Memory B cell (primary cell): ENCODE data around the gene ARSJ.

ENCODE experiments used
- ATAC-seq: fragments of 150-1000 bp; cut with Tn5 transposase; 2 replicates; pipeline ENCODE4 v1.10.0; 2021; ENCODE audit warnings: low read depth, mild to moderate bottlenecking, moderate library complexity
- DNase-seq, 2 donors: peaks; one replicate each; pipeline ENCODE4 v3.0.0; 2022; ENCODE audit warnings: low spot score in 2 of 2
- H3K27ac Mint-ChIP-seq: one replicate; pipeline ENCODE4 v1.8.0; 2022; ENCODE audit warnings: mild to moderate bottlenecking, moderate library complexity, mixed read lengths
- H3K27me3 Mint-ChIP-seq: one replicate; pipeline ENCODE4 v1.8.0; 2022; ENCODE audit warnings: mixed read lengths
- H3K36me3 Mint-ChIP-seq: one replicate; pipeline ENCODE4 v1.8.0; 2022; ENCODE audit warnings: mild to moderate bottlenecking, mixed read lengths
- H3K4me1 Mint-ChIP-seq: one replicate; pipeline ENCODE4 v1.8.0; 2022; ENCODE audit warnings: mixed read lengths
- H3K4me3 Mint-ChIP-seq: one replicate; pipeline ENCODE4 v1.8.0; 2022; ENCODE audit warnings: mild to moderate bottlenecking, moderate library complexity, mixed read lengths
- H3K9me3 Mint-ChIP-seq: one replicate; pipeline ENCODE4 v1.8.0; 2022; ENCODE audit warnings: mixed read lengths

The ARSJ gene

DNA sequence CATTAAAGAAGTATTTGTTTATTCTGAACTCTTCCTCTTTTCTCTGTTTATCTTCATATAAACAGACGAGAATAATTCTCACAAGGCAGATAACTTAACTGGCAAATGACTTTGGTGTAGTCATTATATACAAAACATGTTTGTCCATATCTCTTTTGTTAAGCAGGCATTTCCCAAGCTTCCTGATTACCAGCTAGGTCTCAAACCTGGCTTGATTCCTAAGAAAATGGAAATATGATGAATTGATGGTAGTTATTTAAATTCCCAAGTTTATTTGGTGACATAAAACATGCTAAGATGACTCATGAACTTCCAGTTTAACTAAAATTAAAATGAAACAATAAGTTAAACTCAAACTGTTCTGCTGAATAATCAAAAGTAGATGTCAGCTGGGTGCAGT lies 96.8 kb downstream of the ARSJ start:
- H3K27ac Mint-ChIP-seq: no peak overlapping the region
- H3K4me1 Mint-ChIP-seq: no peaks in the 10 kb centered on the region
- no peak overlapping the region for H3K4me3 Mint-ChIP-seq
- ATAC-seq (no peak), DNase-seq (no peak)
- H3K27me3 Mint-ChIP-seq: peaks cover 2% of the 10 kb centered on the region
- H3K36me3 Mint-ChIP-seq: no peaks in the 10 kb centered on the region
- no peaks in the 10 kb centered on the region for H3K9me3 Mint-ChIP-seq

DNA sequence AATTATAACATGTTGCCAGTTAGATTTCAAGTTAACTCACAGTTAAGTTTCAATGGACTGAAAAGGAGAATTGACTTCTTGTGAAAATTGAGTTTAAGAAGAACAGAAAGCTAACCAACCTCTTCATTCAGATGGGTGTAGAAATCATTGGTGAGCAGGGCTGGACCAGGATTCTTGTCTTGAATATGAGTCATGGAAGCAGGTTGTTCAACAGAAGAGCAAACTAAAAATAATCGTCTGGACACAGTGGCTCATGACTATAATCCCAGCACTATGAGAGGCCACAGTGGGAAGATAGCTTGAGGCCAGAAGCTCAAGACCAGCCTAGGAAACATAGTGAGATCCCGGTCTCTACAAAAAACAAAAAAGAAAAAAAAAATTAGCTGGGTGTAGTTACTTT lies 98.2 kb downstream of the ARSJ start:
- no peak for DNase-seq
- Mint-ChIP-seq H3K4me1 (no peaks in the 10 kb centered on the region), H3K27me3 (peaks cover 1% of the 10 kb centered on the region)

DNA sequence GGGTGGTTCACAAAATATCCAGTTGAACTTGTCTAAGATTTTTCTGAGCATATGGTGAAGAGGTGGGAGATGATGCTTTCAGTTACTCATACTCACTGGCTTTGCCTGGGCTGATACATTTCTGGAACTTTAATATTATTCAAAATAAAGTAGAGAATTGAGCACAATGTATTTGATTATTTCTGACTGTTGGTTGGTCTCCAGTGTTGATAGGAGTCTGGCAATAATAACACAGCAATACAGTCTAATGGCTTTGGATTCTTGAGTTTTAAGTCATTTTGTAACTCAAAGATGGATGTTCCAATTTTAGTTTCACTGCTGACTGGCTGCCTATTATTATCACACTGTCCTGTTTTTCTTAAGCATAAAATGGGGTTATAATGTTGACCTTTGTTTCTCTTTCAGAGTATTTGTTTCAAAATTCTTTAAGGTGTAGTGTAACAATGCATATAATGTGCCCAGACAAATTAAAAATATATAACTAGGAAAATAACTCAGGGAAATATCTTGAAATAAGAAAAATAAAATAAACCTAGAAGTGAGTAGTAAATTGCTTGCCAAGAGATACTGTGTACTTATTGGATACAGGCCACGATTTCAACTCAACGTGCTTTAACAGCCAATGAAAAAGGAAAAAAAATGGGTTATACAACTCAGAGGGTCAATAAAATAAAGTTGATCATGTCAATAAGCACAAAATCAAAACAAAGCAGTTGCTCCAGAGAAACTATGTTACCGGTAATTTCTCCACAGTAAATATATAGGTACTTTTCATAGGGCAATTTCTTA lies 99.0 kb downstream of the ARSJ start:
- no peak for DNase-seq
- H3K36me3 Mint-ChIP-seq: no peaks in the 10 kb centered on the region
- no peak overlapping the region for H3K4me3 Mint-ChIP-seq
- no peaks in the 10 kb centered on the region for H3K27me3 Mint-ChIP-seq
- no peaks in the 10 kb centered on the region for H3K4me1 Mint-ChIP-seq
- no peak for ATAC-seq
- H3K27ac Mint-ChIP-seq: no peak overlapping the region
- H3K9me3 Mint-ChIP-seq: no peaks in the 10 kb centered on the region

More for the DNA sequence above, 98.2 kb downstream of the ARSJ start:
- Mint-ChIP-seq H3K36me3 (no peaks in the 10 kb centered on the region), H3K9me3 (no peaks in the 10 kb centered on the region), H3K27ac (no peak overlapping the region), H3K4me3 (no peak overlapping the region)
- ATAC-seq: no peak

DNA sequence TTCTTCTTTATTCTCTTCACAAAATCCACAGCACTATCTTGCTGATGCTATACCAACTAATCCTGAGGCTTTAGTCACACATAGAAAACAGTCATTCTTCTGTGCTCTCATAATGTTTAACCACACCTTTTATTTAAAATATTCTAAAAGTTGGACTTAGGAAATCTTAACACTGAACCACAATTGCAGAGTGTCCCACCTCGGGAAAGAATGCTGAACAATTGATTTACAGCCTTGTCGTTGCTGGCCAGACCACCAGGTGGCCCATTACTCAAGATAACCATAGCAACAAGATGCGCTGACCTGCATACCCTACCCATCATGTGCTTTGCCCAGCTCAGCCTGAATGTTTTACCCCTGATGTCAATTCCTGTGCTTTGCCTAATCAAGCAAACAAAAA lies 100.8 kb downstream of the ARSJ start:
- no peak overlapping the region for H3K4me3 Mint-ChIP-seq
- H3K27me3 Mint-ChIP-seq: no peaks in the 10 kb centered on the region
- no peaks in the 10 kb centered on the region for H3K36me3 Mint-ChIP-seq
- H3K4me1 Mint-ChIP-seq: no peaks in the 10 kb centered on the region
- no peaks in the 10 kb centered on the region for H3K9me3 Mint-ChIP-seq
- no peak overlapping the region for H3K27ac Mint-ChIP-seq
- ATAC-seq (no peak), DNase-seq (no peak)

DNA sequence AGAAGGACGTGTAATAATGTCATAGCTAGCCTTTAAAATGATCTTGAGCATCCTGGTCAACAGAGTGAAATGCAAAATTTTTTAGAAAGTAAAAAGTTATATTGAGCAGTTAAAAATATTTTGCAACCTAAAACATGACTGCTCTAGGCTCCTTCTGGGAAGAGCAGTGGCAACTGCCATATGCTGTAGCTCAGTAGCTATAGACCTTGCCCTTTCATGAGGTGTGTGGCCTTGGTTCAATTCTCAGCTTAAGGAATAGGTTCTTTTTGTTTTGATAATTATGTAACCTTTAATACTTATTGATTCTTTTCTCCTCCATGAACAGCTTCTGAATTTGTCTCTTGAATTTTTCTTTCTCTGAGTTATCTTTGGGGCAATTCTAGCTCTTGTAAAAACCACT lies 105.0 kb downstream of the ARSJ start:
- H3K4me3 Mint-ChIP-seq: no peak overlapping the region
- no peaks in the 10 kb centered on the region for H3K36me3 Mint-ChIP-seq
- ATAC-seq (no peak), DNase-seq (no peak)
- H3K4me1 Mint-ChIP-seq: peaks cover 7% of the 10 kb centered on the region
- H3K9me3 Mint-ChIP-seq: no peaks in the 10 kb centered on the region
- H3K27me3 Mint-ChIP-seq: no peaks in the 10 kb centered on the region
- H3K27ac Mint-ChIP-seq: no peak overlapping the region

DNA sequence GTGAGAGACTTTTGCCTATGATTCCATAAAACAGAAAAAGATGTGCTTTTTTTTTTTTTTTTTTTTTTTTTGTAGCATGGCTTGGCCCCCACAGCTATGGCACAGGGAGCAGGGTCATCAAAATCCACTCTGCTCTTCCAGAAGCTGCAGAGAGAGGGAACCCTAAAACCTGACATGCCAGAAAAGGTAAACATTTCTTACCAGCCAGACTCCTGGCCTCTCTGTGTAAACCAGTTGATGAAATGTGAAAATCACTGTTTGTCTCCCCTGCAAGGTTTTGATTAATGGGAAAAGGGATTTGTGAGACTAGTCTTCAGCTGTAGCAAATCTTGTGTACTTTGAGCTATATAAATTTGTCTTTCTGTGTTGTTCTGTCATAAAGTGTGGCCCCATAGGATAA lies 105.9 kb downstream of the ARSJ start:
- no peak for DNase-seq
- H3K36me3 Mint-ChIP-seq: no peaks in the 10 kb centered on the region
- ATAC-seq: no peak
- no peaks in the 10 kb centered on the region for H3K9me3 Mint-ChIP-seq
- no peak overlapping the region for H3K4me3 Mint-ChIP-seq
- no peaks in the 10 kb centered on the region for H3K27me3 Mint-ChIP-seq
- no peak overlapping the region for H3K27ac Mint-ChIP-seq
- H3K4me1 Mint-ChIP-seq: peaks cover 7% of the 10 kb centered on the region

DNA sequence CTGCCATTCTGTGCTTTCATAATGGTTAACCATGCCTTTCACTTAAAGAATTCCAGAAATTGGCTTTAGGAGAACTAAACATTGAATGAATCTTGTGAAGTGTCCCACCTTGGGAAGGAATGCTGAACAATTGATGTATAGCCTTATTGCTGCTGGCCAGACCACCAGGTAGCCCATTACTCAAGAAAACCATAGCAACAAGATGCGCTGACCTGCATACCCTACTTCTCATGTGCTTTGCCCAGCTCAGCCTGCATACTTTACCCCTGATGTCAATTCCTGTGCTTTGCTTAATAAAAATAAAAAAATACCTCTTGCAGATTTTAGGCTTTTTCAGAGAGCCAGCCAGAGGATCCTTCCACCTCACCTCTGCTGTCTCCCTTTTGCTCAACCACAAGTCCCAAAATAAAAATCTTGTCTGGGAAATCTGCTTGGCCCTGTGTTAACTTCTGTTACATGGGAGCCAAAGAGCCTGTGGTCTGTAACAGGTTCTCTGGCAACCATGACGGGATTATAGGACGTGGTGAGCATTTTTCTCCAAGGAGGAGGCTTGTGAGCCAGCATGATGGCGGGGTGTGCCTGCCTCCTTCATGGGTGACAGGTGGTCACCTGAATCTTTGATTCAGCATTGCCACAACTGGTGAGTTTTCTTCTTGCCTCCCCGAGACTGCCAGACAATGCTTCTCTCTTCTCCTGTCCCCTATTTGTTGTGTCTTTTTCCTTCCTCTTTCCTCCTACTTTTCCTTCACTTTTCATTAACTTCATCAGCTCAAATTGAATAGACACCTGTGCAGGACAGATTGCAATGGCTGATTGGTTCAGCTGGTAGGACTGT lies 106.8 kb downstream of the ARSJ start:
- H3K27ac Mint-ChIP-seq: no peak overlapping the region
- DNase-seq: no peak
- H3K4me1 Mint-ChIP-seq: peaks cover 7% of the 10 kb centered on the region
- H3K9me3 Mint-ChIP-seq: no peaks in the 10 kb centered on the region
- no peaks in the 10 kb centered on the region for H3K36me3 Mint-ChIP-seq
- H3K4me3 Mint-ChIP-seq: no peak overlapping the region
- ATAC-seq: no peak
- H3K27me3 Mint-ChIP-seq: no peaks in the 10 kb centered on the region

DNA sequence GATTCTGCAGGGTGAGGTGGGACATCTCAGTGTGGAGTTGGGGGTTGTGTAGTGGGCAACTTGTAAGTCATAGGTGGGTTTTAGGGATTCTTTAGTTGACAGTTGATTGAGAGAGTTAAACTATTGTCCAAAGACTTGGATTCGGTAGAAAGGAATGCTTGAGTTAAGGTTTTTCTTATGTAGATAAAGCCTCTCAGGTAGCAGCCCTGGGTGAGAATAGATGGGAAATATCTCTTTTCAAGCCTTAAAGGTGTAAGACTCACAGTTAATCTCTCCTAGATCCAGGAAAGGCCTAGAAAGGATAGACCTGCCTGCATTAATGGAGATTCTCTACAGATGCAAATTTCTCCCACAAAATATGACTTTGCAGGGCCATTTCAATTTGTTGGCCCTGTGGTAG lies 108.4 kb downstream of the ARSJ start:
- DNase-seq (no peak), ATAC-seq (no peak)
- Mint-ChIP-seq H3K36me3 (no peaks in the 10 kb centered on the region), H3K9me3 (no peaks in the 10 kb centered on the region), H3K27ac (no peak overlapping the region), H3K27me3 (no peaks in the 10 kb centered on the region), H3K4me1 (peaks cover 7% of the 10 kb centered on the region), H3K4me3 (no peak overlapping the region)

DNA sequence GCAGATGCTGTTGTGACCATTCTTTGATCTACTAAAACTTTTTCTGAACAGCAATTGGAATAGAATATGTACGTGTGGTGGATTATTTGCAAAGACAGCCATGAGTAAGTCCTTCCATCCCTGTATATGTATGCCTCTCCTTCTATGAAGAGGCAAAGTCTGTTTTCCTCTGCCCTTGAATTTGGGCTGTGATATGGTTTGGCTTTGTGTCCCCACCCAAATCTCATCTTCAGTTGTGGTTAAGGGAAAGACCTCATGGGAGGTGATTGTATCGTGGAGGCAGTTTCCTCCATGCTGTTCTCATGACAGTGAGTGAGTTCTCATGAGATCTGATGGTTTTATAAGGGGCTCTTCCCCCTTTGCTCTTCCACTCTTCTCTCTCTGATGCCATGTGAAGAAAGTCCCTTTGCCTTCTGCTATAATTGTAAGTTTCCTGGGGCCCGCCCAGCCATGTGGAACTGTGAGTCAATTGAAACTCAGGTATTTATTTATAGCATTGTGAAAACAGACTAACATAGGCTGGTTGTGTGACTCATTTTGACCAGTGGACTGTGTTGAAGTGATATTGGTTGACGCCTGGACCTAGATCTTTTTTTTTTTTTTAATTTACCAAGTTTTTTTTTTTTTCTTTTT lies 109.6 kb downstream of the ARSJ start:
- peaks cover 7% of the 10 kb centered on the region for H3K4me1 Mint-ChIP-seq
- ATAC-seq (peak; percentile 90), DNase-seq (no peak)
- no peak overlapping the region for H3K4me3 Mint-ChIP-seq
- no peaks in the 10 kb centered on the region for H3K9me3 Mint-ChIP-seq
- H3K36me3 Mint-ChIP-seq: no peaks in the 10 kb centered on the region
- peak overlapping the region; percentile 55 for H3K27ac Mint-ChIP-seq
- H3K27me3 Mint-ChIP-seq: no peaks in the 10 kb centered on the region

DNA sequence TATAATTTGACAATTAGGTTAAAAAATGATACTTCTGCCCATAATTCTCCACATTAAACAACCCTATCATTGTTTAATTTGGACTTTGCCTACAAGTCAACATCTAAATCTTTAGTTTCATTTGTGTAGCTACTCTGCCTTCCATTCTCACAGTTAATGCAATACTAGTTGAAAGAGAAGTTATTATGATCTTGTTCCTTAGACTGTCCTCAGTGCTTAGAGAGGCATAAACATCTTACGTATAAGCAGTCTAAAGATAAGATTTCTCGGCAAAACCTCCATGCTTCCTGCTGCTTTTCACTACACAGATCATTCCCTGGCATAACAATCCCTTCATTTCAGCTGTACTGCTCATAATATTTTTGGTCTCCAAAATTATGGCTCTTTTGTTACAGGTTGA lies 112.8 kb downstream of the ARSJ start:
- ATAC-seq (no peak), DNase-seq (no peak)
- Mint-ChIP-seq H3K4me3 (no peak overlapping the region), H3K4me1 (peaks cover 7% of the 10 kb centered on the region), H3K9me3 (no peaks in the 10 kb centered on the region), H3K27ac (no peak overlapping the region), H3K27me3 (no peaks in the 10 kb centered on the region), H3K36me3 (no peaks in the 10 kb centered on the region)

DNA sequence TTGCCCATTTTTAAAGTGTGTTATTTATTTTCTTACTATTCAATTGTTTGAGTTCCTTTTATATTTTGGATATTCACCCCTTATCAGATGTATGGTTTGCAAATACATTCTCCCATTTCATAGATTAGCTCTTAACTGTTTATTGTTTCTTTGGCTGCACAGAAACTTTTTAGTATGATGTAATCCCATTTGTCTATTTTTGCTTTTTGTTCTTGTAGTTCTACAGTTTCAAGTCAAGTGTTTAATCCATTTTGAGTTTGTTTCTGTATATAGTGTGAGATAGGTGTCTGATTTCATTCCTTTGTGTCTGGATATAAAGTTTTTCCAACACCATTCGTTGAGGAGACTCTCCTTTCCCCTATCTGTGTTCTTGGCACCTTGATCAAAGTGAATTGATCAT lies 120.5 kb downstream of the ARSJ start:
- no peaks in the 10 kb centered on the region for H3K9me3 Mint-ChIP-seq
- no peaks in the 10 kb centered on the region for H3K4me1 Mint-ChIP-seq
- H3K27me3 Mint-ChIP-seq: no peaks in the 10 kb centered on the region
- H3K36me3 Mint-ChIP-seq: no peaks in the 10 kb centered on the region
- no peak overlapping the region for H3K27ac Mint-ChIP-seq
- no peak overlapping the region for H3K4me3 Mint-ChIP-seq
- DNase-seq (no peak), ATAC-seq (no peak)

DNA sequence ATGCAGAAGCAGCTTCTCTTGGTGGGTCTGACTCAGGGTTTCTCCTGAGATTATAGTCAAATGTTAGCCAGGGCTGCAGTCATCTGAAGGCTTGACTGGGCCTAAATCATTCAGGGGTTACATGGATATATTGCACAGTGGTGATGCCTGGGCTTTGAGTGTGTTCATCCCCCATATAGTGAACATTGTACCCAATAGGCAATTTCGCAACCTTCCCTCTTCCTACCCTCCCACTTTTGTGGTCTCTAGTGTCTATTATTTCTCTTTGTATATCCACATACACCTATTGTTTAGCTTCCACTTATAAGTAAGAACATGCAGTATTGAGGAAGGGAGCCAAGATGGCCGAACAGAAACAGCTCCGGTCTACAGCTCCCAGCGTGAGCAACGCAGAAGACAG lies 127.6 kb downstream of the ARSJ start:
- H3K27me3 Mint-ChIP-seq: peaks cover 5% of the 10 kb centered on the region
- H3K4me3 Mint-ChIP-seq: no peak overlapping the region
- no peak overlapping the region for H3K27ac Mint-ChIP-seq
- ATAC-seq (no peak), DNase-seq (no peak)
- H3K9me3 Mint-ChIP-seq: peaks cover 2% of the 10 kb centered on the region
- H3K36me3 Mint-ChIP-seq: peaks cover 2% of the 10 kb centered on the region
- H3K4me1 Mint-ChIP-seq: no peaks in the 10 kb centered on the region
